Stimulated activated CD8-positive, alpha-beta memory T cell treated with anti-CD3 and anti-CD28 coated beads, Interleukin-4, amount 100 ng/mL, for 4 hours (primary cell): ENCODE data around the gene NSMCE4A.
"Not testable (repeated sequence)": the region's sequence is repeated elsewhere in the genome, so short reads cannot be mapped to it uniquely, and the experiment has no call there.

ENCODE experiments used
- DNase-seq, 2 donors: peaks; one replicate each; pipeline ENCODE4 v3.0.0-alpha.2; 2020; ENCODE audit warnings: low read depth in 2 of 2, low spot score in 1 of 2

Gene NSMCE4A, protein sequence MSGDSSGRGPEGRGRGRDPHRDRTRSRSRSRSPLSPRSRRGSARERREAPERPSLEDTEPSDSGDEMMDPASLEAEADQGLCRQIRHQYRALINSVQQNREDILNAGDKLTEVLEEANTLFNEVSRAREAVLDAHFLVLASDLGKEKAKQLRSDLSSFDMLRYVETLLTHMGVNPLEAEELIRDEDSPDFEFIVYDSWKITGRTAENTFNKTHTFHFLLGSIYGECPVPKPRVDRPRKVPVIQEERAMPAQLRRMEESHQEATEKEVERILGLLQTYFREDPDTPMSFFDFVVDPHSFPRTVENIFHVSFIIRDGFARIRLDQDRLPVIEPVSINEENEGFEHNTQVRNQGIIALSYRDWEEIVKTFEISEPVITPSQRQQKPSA

DNA sequence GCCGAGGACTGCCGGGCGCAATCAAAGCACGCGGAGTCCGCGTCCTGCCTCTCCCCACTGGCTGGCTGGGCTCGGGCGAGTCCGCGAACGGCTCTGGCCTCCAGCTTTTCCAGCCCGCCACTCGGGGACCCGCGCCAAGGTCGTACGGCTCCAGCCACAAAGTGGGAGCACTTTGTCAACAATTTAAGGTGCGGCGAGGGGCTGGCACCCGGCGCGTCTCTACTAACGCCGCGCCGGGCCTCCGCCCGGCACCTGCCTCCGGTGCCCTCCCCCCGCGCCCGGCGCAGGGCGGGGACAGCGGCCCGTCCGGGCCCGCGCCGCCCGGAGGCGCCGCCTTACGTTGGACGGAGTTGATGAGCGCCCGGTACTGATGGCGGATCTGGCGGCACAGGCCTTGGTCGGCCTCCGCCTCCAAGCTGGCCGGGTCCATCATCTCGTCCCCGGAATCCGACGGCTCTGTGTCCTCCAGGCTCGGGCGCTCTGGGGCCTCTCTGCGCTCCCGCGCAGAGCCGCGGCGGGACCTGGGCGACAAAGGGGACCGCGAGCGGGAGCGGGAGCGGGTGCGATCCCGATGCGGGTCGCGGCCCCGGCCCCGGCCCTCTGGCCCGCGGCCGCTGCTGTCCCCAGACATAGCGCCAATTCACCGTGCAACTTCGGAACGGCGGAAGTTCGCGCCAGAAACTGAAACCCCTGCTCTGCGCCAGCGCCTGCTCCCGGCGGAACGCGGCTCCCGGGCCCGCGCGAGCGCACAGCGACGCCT, at the start of gene NSMCE4A:
TSS of gene NSMCE4A (minus strand) at position 683 of the 760 bp plus-strand sequence. CDS start at position 631, 52 bp downstream.
- DNase-seq = peak; percentile 34 to 44

DNA sequence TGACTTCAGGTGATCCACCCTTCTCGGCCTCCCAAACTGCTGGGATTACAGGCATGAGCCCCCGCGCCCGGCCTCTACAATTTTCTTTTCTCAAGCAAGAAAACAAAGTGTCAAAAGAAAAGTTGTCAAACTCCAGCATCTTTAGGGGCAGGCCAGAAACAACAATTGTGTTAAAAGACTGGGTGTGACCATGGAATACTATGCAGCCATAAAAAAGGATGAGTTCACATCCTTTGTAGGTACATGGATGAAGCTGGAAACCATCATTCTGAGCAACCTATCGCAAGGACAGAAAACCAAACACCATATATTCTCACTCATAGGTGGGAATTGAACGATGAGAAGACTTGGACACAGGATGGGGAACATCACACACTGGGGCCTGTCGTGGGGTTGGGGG, 48.2 kb upstream of the NSMCE4A start:
- not testable (repeated sequence) for DNase-seq

DNA sequence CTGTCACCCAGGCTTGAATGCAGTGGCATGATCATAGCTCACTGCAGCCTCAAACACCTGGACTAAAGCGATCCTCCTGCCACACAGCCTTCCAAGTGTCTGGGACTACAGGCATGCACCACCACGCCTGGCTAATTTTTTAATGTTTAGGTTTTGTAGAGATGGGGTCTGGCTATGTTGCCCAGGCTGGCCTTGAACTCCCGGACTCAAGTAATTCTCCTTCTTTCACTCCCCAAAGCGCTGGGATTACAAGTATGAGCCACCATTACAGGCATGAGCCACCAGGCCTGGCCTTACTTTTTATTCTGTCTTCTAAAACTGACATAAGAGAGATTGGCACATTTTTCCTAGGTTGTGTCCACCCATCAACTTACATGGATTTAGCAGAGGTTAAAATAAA, 47.3 kb upstream of the NSMCE4A start:
- no peak for DNase-seq

DNA sequence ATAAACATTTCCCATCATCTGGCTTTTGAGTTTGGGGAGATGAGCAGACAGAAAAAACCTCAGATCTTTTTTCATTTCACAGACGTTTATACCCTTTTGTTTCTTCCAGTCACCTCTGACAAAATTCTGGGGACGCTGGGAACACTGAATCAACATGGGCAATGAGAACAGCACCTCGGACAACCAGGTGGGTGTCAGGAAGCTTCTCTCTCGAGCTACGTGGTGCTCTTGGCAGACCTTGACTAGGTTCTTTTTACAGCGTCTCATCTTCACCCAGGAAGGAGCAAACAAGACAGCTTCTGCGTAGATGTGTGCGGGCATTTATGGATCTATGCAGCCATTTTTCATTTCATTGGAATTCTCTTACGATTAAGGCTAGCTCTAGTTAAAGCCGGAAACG, 46.8 kb upstream of the NSMCE4A start:
- no peak for DNase-seq

DNA sequence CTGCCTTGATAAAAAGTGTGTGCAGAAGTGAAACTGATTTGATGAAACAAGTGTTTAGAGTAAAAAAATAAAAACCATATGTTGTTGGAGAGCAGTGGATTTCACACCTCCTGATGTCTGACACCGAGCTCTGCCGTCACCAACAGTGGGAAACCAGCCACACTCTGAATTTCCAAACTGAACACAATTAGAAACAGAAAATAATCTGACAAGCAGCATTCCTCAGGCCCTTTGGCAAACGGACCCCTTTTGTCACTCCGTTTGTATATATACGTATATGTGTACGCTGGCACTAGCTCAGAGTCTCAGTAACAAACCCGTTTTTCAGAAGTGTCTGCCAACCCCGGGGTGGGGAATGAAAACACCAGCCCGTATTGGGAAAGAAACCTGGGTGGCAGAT, 46.4 kb upstream of the NSMCE4A start:
- DNase-seq = no peak

DNA sequence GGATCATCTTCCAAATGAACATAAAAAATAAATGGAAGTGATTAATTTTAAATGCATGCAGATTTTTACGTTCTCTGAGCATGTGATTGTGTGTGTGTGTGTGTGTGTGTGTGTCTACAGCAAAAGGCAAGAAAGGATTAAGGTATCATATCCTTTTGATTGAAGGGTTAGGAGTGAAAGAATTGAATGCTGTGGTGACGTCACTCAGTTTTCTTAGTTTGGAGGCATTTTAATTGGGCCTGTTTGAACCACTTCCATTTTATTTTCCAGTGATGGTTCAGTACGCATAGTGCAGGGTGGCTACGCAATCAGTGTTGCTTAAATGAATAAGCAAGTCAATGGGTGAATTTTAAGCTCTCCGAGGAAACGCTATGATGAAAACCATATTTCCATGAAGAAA, 45.2 kb upstream of the NSMCE4A start:
- DNase-seq = no peak

DNA sequence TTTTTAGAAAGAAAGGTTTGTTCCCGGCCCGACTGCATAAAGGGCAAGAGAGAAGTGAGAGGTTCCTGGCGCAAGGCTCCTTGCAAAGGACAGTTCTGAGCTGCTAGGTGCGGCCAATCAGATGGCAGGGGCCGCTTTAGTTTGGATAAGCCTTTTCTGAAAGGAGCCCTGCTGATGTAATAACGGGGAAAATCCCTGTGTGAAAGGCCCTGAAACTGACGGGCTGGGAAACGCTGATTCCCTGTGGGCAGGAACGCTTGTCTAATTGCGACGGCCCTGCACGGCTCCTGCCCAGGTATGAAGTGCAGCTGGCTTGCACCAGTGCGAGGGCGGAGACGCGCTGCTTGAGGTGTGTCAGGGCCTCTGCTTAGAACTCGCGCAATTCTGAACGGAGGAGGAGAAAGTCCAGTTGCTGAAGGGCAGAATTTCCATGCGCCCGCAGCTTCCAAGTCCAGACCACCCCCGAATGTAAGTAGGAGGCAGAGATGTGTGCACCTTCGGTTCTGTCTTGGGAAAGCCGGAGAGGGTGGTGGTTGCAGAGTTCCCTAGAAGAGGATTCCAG, 44.5 kb upstream of the NSMCE4A start:
- DNase-seq = no peak

DNA sequence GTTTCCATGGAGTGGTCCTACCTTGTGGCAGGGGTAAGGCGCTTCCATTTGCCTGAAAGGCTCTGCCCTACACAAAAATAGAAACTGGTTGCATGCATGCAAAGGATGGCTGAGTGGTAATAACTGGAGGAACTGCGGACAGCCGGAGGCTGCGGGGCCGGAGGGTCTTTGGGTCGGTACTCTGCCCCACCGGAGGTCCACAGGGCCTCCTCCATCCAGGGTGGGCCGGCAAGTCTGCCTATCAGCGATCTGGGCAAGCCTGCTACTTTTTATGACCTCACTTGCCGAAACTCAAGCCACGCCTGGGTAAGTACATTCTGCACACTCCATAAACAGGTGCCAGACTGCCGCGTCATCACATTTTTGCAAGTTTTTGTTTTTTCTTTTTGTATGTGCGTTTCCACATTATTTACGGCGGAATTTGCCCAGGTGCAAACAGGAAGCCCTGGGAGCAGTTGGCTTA, 44.0 kb upstream of the NSMCE4A start:
- DNase-seq = no peak

DNA sequence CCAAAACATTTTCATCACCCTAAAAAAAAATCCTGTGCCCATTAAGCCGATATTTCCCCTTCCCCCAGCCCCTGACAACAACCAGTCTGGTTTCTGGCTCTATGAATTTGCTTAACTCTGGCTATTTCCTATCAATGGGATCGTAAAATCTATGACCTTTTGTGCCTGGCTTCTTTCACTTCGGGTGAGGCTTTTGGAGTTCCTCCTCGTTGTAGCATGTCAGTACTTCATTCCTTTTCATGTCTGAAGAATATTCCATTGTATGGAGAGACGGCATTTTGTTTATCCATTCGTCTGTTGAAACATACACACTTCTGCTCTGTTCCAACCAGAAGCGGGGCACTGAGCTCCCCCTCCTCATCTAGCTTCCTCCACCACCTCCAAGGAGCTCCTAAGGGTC, 43.5 kb upstream of the NSMCE4A start:
- no peak for DNase-seq

DNA sequence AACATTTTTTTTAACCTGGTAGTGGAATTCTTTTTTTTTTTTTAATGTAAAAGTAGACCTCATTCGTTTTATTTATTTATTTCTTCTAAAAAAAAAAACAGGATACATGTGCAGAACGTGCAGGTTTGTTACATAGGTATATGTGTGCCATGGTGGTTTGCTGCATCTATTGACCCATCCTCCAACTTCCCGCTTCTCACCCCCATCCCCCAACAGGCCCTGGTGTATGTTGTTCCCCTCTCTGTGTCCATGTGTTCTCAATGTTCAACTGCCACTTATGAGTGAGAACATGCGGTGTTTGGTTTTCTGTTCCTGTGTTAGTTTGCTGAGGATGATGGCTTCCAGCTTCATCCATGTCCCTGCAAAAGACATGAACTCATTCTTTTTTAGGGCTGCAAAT, 42.9 kb upstream of the NSMCE4A start:
- not testable (repeated sequence) for DNase-seq

DNA sequence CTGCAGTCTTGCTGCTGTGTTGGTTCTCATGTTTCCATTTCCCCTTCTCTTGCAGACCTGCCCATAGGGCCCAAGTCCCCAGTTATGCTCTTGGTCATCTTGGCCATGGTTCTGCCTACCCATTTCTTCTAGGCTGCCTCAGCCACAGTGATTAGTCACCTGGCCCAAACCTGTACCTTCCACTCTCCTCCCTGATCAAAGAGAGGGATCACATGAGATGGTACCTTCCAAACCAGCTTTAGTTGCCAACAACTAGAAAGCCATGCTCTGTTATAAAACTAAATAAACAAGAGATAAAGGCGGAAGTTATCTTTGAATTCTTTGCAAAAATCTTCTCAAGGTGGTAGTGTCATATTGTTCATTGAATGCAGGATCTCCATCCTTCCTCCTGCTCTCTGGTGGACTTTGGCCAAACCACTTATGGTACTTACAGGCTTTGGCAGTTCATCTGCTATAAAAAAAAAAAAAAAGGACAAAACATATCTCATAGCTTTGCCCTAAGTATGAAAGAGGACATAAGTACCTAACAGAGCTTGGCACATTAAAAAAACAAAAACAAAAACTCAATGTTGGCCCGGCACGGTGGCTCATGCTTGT, 39.7 kb upstream of the NSMCE4A start:
- DNase-seq = no peak

DNA sequence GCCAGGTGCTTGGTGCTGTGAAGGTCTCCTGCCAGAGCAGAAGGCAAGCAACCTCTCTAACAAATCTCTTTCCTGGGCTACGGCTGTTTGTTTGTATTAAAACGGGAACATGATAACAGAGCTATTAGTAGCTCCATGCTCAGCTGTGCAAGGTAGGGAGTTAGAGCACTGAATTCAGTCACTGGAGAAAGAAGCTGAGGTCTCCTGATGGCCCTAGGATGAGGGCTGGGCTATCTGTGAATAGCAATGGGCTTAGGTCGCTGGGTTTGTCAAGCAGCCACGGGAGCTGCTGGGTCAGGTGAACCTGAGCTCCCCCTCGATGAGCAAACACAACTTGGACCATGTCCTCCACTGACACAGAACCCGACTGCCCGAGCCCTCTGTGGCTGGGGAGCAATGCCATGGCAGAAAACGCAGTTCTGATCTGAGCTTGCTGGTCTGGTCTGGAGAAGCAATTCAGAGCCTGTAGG, 38.3 kb upstream of the NSMCE4A start:
- DNase-seq = no peak

DNA sequence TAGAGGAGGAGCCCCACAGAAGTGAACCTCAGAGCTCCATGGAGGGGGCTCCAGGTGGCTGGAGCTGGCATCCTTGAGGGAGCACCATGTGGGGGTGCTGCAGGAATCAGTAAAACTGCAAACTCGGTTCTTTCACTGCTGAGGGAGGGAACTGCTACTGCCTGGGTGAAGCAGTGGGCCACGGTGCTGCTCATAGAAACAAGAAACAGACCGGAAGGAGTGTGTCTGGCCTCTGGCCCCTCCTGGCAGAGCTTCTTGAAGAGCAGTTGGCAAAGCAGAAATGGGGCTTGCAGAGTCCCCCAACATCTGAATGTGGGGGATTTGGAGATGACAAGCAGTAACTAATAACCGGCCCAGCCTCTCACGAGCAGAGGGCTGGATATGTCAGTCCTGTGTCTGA, 37.7 kb upstream of the NSMCE4A start:
- DNase-seq = no peak

DNA sequence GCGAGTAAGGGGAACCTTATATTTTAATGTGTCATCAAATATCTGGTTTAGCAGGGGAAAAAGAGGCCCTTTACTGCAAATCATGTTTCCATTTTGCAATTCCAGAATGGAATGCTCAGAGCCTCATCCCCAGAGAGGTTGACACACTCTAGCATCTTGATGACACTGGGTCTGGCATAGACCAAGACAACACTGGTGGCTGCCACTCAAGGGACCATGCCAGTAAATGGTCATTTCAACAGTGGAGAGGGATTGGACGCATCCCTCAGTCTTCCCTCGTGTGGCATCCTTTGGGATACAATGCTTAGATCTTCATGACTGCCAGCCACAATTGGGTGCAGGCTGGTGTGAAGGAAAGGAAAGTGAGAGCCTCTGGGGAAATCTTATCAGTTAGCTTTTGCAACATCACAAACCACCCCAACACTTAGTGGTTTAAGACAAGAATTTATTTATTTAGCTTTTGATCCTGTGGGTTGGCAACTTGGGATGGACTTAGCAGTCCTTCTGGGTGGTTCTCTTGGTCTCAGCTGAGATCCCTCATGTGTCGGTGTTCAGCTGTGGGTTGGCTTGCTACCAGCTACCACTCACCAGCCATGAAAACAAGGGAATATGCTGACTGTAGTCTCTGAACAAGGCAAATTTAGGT, 35.5 kb upstream of the NSMCE4A start:
- no peak for DNase-seq

DNA sequence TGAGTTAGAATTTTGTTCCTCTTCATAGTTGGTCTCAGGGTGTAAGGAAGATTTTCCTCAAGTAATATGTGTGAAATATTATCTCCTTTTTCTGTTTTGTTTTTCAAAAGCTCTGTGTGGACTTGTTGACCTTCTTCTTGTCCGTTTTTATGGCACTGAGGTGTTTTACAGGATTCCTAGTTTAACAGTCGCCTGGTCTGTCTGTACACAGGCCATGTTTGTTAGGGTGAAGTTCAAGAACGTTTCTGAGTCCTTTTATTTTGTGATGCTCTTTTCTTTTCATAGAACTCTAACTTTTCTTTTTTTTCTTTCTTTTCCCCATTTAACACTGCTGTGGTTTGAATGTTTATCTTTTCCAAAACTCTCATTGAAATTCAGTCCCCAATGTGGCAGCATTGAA, 32.4 kb upstream of the NSMCE4A start:
- DNase-seq = no peak

DNA sequence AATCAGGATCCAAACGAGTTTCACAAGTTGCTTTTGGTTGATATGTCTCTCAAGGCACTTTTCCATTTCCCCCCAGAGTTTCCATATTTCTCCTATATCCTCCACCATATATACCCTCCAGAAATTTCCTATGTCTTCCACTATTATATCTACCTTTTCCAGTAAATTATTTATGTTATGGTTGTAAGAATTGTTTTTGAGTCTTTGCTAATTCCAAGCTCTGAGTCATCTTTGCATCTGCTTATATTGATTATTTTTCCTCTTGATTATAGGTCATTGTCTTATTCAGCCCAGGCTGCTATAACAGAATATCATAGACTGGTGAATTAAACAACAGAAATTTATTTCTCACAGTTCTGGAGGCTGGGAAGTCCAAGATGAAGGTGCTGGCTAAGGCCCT, 26.7 kb upstream of the NSMCE4A start:
- no peak for DNase-seq

DNA sequence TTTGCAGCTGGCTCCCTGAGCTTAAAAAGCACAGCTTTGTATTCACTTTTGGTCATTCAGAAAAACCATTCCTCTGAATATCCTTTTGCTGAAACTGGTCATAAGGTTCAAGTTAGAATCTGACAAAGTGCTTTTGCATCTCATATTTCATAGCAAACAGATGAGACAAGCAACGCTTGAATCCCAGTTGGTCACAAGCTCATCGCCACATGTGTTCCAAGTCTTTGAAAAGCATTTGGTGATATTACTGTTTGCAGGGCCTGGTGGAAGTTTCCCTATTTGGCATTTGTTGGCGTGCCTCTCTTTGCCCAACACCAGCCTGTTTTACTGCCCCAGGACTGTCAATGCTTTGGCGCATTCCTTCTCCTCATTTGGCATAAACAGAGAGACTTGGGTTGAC, 24.3 kb upstream of the NSMCE4A start:
- no peak for DNase-seq

DNA sequence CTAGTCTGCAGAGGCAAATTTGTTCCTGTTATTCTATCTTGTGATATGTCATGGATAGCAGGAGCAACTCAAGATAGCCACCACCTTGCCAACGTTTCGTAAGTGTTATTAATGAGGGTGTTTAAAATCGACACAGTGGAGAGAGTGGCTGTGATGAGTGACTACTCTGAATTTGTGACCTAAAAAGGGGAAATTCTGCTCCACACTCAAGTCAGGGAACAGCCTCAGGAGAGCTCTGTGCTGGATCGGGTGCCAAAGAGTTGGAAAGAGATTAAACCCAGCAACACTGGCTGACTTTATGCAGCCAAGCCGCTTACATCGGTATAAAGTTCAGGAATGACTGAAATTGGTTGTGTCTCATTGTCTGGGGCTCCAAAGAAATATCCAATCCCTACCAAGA, 23.4 kb upstream of the NSMCE4A start:
- DNase-seq = no peak

DNA sequence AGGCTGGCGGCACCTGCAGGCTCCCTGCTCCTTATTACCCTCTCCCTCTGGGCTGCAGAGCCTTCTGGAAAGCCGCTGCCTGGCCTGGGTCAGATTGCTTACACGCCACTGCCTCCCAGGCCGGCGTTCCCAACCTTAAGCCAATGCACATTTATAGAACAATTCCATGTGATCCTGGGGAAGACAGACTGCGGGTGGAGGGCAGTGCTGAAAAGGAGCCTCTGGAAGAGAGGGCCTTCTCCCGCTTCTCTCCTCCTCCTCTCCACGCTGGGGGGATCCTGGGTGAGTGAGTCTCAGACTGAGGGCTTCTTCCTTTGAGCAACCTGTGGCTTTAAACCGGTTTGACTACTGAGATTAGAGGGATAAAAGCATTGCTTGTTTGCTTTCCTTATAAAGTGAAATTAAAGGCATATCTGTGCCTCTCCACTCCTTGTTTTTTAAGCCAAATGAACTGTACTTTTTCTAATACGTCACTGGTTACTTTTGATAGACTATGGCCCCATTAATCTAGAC, 19.5 kb upstream of the NSMCE4A start:
- no peak for DNase-seq

DNA sequence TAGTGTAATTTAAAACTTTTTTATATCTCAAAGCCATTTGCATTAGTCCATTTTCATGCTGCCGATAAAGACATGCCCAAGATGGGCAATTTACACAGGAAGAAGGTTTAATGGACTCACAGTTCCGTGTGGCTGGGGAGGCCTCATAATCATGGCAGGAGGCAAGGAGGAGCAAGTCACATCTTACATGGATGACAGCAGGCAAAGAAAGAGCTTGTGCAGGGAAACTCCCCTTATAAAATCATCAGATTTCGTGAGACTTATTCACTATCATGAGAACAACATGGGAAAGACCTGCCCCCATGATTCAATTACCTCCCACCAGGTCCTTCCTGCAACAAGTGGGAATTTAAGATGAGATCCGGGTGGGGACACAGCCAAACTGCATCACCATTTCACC, 16.7 kb upstream of the NSMCE4A start:
- not testable (repeated sequence) for DNase-seq
